ENCODE results near the gene CCL25. TPM values are rescaled to one million over a fixed set of nuclear protein-coding genes. Genes with fewer than 3 reads are reported as not detected.
A peak's percentile ranks its signal among the peaks of the same experiment; 100 is the strongest.
"Not testable (repeated sequence)": the region's sequence is repeated elsewhere in the genome, so short reads cannot be mapped to it uniquely, and the experiment has no call there.

Gene CCL25
- total and polyA plus RNA-seq, 4 donors, result 25.2 TPM; not detected in 3

DNA sequence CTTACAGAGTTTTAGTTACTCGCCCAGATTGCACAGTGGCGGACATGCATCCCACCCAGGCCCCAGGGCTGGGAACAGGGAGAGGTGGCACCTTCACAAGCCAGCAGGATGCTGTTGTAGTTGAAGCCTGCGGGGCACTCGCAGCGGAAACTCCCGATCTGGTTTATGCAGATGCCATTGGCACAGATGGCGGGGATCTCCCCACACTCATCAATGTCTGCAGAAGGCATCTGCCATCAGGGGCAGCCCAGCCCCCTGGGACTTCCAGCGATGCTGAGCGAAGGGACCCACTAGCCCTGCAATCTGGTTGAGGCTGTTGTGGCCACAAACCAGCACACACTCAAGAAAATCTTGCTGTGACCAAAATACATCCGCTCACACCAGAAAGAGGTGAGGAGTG is 44.6 kb downstream of the CCL25 start:
- ATAC-seq (ENCODE audit: low FRiP score) (no peak), DNase-seq (no peak)
- H3K9me3 ChIP-seq (ENCODE audit: control insufficient read depth, low read length), result peaks cover 22% of the 10 kb centered on the region
- H3K4me1 ChIP-seq (ENCODE audit: control insufficient read depth in 1 of 2, insufficient read depth in 2 of 2, low read length in 2 of 2), result no peaks in the 10 kb centered on the region
- H3K27ac ChIP-seq (ENCODE audit: low read depth in 1 of 2, low read length in 2 of 2), result no peak overlapping the region
- H3K4me3 ChIP-seq (ENCODE audit: low read length in 2 of 2), result no peak overlapping the region
- 90% methylated on average over 10 of the region's 10 CpGs for WGBS, 2 donors
- no peaks in the 10 kb centered on the region for H3K36me3 ChIP-seq (ENCODE audit: control insufficient read depth in 1 of 2, insufficient read depth in 2 of 2, low read length in 1 of 2)
- intact Hi-C loops (cut with DNase I), result no loop called here
- H3K27me3 ChIP-seq (ENCODE audit: control insufficient read depth in 1 of 2, insufficient read depth in 2 of 2, low read length in 1 of 2), result no peaks in the 10 kb centered on the region

DNA sequence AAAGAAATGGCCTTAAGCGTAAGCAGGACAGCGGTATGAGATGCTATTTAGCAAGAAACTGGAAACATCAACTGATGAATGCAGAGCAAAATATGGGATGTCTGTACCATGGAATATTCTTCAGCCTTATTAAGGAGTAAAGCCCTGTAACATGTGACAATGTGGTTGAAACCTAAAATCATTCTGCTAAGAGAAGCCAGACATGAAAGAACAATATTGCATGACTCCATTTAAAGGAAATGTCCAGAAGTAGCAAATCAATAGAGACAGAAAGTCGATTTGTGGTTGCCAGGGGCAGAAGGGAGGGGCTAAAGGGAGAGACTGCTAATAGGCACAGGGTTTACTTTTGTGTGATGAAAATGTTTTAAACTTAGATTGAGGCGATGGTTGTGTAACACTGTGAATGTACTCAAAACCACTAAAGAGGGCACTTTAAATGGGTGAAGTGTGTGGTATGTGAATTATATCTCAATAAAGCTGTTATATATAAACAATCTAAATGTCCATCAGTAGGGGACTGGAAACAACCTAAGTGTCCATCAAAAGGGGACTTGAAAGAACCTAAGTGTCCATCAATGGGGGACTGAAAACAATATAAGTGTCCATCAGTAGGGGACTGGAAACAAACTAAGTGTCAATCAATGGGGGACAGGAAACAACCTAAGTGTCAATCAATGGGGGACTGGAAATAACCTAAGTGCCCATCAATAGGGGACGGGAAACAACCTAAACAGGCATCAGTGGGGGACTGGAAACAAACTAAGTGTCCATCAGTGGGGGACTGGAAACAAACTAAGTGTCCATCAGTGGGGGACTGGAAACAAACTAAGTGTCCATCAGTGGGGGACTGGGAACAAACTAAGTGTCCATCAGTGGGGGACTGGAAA is 45.4 kb downstream of the CCL25 start:
- H3K9me3 ChIP-seq (ENCODE audit: control insufficient read depth, low read length), result peaks cover 22% of the 10 kb centered on the region
- DNase-seq (no peak), ATAC-seq (ENCODE audit: low FRiP score) (no peak)
- H3K4me1 ChIP-seq (ENCODE audit: control insufficient read depth in 1 of 2, insufficient read depth in 2 of 2, low read length in 2 of 2), result no peaks in the 10 kb centered on the region
- no peak overlapping the region for H3K4me3 ChIP-seq (ENCODE audit: low read length in 2 of 2)
- no peak overlapping the region for H3K27ac ChIP-seq (ENCODE audit: low read depth in 1 of 2, low read length in 2 of 2)
- 77 to 85% methylated on average over 5 of the region's 5 CpGs for WGBS, 2 donors
- intact Hi-C loops (cut with DNase I), result no loop called here
- no peaks in the 10 kb centered on the region for H3K36me3 ChIP-seq (ENCODE audit: control insufficient read depth in 1 of 2, insufficient read depth in 2 of 2, low read length in 1 of 2)
- no peaks in the 10 kb centered on the region for H3K27me3 ChIP-seq (ENCODE audit: control insufficient read depth in 1 of 2, insufficient read depth in 2 of 2, low read length in 1 of 2)

DNA sequence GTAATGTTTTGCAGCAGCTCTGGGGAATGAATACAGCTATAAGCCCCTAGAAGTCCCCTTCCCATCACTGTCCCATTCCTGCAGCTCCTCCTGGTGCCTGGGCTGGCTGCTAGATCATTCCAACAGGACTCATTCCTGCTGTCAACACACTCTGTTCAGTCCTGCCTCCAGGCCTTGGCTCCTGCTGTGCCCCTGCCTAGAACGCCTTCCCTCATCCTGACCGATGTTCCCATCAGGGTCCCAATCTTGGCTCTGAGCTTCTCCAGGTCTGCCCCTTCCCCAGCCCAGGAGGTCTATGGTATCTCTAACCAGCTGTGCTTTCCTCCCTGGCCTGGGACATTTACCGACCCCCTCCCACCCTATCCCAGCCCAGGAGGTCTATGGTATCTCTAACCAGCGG is 48.8 kb downstream of the CCL25 start:
- Histone ChIP-seq H3K9me3 (ENCODE audit: control insufficient read depth, low read length) (peaks cover 6% of the 10 kb centered on the region), H3K4me1 (ENCODE audit: control insufficient read depth in 1 of 2, insufficient read depth in 2 of 2, low read length in 2 of 2) (no peaks in the 10 kb centered on the region), H3K36me3 (ENCODE audit: control insufficient read depth in 1 of 2, insufficient read depth in 2 of 2, low read length in 1 of 2) (no peaks in the 10 kb centered on the region), H3K4me3 (ENCODE audit: low read length in 2 of 2) (no peak overlapping the region), H3K27ac (ENCODE audit: low read depth in 1 of 2, low read length in 2 of 2) (no peak overlapping the region), H3K27me3 (ENCODE audit: control insufficient read depth in 1 of 2, insufficient read depth in 2 of 2, low read length in 1 of 2) (no peaks in the 10 kb centered on the region)
- DNase-seq, result no peak
- no peak for ATAC-seq (ENCODE audit: low FRiP score)
- intact Hi-C loops (cut with DNase I), result no loop called here
- WGBS, 2 donors, result 86 to 90% methylated on average over 4 of the region's 4 CpGs

DNA sequence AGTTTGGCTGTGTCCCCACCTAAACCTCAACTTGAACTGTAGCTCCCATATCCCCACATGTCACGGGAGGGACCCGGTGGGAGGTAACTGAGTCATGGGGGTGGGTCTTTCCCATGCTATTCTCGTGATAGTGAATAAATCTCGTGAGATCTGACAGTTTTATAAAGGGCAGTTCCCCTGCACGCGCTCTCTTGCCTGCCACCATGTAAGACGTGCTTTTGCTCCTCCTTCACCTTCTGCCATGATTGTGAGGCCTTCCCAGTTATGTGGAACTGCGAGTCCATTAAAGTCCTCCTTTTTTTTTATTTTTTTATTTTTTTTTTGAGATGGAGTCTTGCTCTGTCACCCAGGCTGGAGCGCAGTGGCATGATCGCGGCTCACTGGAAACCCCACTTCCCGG is 49.4 kb downstream of the CCL25 start:
- WGBS, 2 donors, result 82 to 85% methylated on average over 12 of the region's 12 CpGs
- H3K4me3 ChIP-seq (ENCODE audit: low read length in 2 of 2); H3K4me1 ChIP-seq (ENCODE audit: control insufficient read depth in 1 of 2, insufficient read depth in 2 of 2, low read length in 2 of 2); H3K27me3 ChIP-seq (ENCODE audit: control insufficient read depth in 1 of 2, insufficient read depth in 2 of 2, low read length in 1 of 2); H3K36me3 ChIP-seq (ENCODE audit: control insufficient read depth in 1 of 2, insufficient read depth in 2 of 2, low read length in 1 of 2); intact Hi-C loops (cut with DNase I); ATAC-seq (ENCODE audit: low FRiP score); H3K9me3 ChIP-seq (ENCODE audit: control insufficient read depth, low read length); DNase-seq; H3K27ac ChIP-seq (ENCODE audit: low read depth in 1 of 2, low read length in 2 of 2): not testable (repeated sequence)

DNA sequence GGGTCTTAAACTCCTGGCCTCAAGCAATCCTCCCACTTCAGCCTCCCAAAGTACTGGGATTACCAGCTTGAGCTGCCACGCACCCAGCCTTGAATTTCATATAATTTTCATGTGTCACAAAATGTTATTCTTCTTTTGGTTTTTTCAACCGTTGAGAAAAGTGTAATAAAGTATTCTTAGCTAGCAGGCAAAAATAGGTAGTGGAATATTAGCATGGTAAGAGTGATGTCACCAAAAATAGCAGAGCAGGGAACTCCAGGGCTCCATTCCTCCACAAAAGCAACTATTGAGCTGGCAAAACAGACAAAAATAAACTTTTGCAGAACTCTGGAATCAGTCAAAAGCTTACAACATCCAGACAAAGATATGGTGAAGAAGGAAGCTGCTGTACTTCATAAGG is 52.9 kb downstream of the CCL25 start:
- Histone ChIP-seq H3K9me3 (ENCODE audit: control insufficient read depth, low read length) (no peaks in the 10 kb centered on the region), H3K27me3 (ENCODE audit: control insufficient read depth in 1 of 2, insufficient read depth in 2 of 2, low read length in 1 of 2) (no peaks in the 10 kb centered on the region), H3K36me3 (ENCODE audit: control insufficient read depth in 1 of 2, insufficient read depth in 2 of 2, low read length in 1 of 2) (no peaks in the 10 kb centered on the region), H3K27ac (ENCODE audit: low read depth in 1 of 2, low read length in 2 of 2) (no peak overlapping the region), H3K4me3 (ENCODE audit: low read length in 2 of 2) (no peak overlapping the region), H3K4me1 (ENCODE audit: control insufficient read depth in 1 of 2, insufficient read depth in 2 of 2, low read length in 2 of 2) (no peaks in the 10 kb centered on the region)
- ATAC-seq (ENCODE audit: low FRiP score) (no peak), DNase-seq (no peak)
- intact Hi-C loops (cut with DNase I), result no loop called here
- 6 to 8% methylated on average over 2 of the region's 2 CpGs for WGBS, 2 donors

DNA sequence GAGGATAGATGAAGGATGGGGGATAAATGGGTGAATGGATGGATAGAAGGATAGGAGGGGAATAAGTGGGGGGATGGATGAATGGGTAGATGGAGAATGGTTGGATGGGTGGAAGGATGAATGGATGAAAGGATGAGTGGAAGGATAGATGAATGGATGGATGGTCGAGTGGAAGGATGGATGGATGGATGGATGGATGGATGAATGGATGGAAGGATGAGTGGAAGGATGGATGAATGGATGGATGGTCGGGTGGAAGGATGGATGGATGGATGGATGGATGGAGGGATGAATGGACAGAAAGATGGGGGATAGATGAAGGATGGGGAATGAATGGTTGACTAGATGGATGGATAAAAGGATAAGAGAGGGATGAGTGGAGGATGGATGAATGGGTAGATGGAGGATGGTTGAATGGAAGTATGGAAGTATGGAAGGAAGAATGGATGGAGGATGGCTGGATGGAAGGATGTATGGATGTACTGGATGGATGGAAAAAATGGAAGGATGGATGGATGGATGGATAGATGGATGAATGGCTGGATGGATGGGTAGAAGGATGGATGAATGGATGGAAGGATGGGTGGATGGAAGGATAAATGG is 54.8 kb downstream of the CCL25 start:
- Histone ChIP-seq H3K36me3 (ENCODE audit: control insufficient read depth in 1 of 2, insufficient read depth in 2 of 2, low read length in 1 of 2) (no peaks in the 10 kb centered on the region), H3K4me3 (ENCODE audit: low read length in 2 of 2) (no peak overlapping the region), H3K9me3 (ENCODE audit: control insufficient read depth, low read length) (no peaks in the 10 kb centered on the region), H3K27me3 (ENCODE audit: control insufficient read depth in 1 of 2, insufficient read depth in 2 of 2, low read length in 1 of 2) (no peaks in the 10 kb centered on the region), H3K4me1 (ENCODE audit: control insufficient read depth in 1 of 2, insufficient read depth in 2 of 2, low read length in 2 of 2) (no peaks in the 10 kb centered on the region), H3K27ac (ENCODE audit: low read depth in 1 of 2, low read length in 2 of 2) (no peak overlapping the region)
- WGBS, 2 donors, result 87 to 88% methylated on average over 2 of the region's 2 CpGs
- ATAC-seq (ENCODE audit: low FRiP score) (no peak), DNase-seq (no peak)
- intact Hi-C loops (cut with DNase I), result no loop called here

DNA sequence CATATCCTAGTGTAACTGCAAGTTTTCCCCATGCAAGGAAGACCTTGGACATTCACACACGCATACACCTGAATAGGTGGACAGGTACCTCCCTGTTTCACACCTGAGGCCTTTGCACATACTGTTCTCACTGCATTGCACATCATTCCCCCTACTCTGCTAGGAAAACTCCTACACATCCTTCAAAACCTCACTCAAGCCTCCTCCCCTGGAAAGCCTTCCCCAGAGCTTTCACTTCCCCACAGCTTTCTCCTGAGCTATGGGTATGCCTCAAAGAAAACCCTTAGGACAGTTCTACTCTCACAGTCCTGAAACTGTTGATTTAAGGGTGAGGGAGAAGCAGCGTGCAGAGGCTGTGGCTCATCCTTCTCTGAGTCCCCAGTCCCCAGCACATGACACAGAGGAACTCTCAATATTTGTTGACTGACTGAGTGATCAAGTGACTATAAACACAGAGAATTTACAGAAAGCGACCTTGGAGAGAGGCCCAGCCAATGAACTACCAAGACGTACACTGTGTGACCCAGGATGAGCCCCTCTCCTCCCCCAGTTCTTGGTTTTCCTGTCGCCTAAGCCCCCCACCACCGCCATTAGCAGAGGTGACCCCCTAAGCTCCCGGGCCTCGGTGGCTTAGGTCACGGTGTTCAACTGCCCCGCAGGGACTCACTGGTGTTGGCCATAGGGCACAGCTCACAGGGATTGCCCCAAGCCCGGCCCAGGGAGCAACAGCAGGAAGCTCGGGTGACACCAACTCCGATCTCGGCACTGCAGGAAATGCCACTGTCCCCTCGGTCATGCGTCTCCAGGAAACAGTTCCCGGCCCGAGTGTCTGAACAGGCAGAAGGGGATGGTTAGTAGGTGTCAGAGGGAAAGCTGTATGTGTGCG is 56.2 kb downstream of the CCL25 start:
- whole genome bisulfite sequencing, 2 donors, result 82 to 87% methylated on average over 19 of the region's 19 CpGs
- DNase-seq (peak in 1 of 2 donors; percentile 56), ATAC-seq (ENCODE audit: low FRiP score) (no peak)
- no peaks in the 10 kb centered on the region for H3K36me3 ChIP-seq (ENCODE audit: control insufficient read depth in 1 of 2, insufficient read depth in 2 of 2, low read length in 1 of 2)
- no peaks in the 10 kb centered on the region for H3K4me1 ChIP-seq (ENCODE audit: control insufficient read depth in 1 of 2, insufficient read depth in 2 of 2, low read length in 2 of 2)
- H3K27ac ChIP-seq (ENCODE audit: low read depth in 1 of 2, low read length in 2 of 2), result no peak overlapping the region
- H3K4me3 ChIP-seq (ENCODE audit: low read length in 2 of 2), result no peak overlapping the region
- no peaks in the 10 kb centered on the region for H3K9me3 ChIP-seq (ENCODE audit: control insufficient read depth, low read length)
- intact Hi-C loops (cut with DNase I), result no loop called here
- H3K27me3 ChIP-seq (ENCODE audit: control insufficient read depth in 1 of 2, insufficient read depth in 2 of 2, low read length in 1 of 2), result no peaks in the 10 kb centered on the region

DNA sequence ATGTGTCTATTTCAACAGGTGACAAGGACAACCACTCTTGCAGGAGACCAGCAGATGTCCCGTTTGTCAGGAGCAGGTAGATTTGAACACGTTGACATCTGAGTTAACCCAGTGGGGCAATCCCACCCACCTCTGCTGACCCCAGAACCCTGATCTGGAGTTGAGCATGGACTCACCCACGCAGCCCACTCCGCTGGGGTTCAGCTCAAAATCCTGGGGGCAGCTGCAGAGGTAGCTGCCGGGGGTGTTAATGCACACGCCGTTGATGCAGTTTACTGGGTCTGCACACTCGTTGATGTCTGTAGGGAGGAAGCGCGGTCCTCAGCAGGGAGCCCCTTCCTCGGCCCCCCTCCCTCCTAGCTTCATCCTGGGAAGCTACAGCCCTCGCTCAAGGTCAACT is 56.9 kb downstream of the CCL25 start:
- no peak overlapping the region for H3K4me3 ChIP-seq (ENCODE audit: low read length in 2 of 2)
- no peaks in the 10 kb centered on the region for H3K27me3 ChIP-seq (ENCODE audit: control insufficient read depth in 1 of 2, insufficient read depth in 2 of 2, low read length in 1 of 2)
- H3K4me1 ChIP-seq (ENCODE audit: control insufficient read depth in 1 of 2, insufficient read depth in 2 of 2, low read length in 2 of 2), result no peaks in the 10 kb centered on the region
- 78 to 88% methylated on average over 12 of the region's 12 CpGs for WGBS, 2 donors
- peak in 1 of 2 donors; percentile 56 for DNase-seq
- H3K36me3 ChIP-seq (ENCODE audit: control insufficient read depth in 1 of 2, insufficient read depth in 2 of 2, low read length in 1 of 2), result no peaks in the 10 kb centered on the region
- H3K27ac ChIP-seq (ENCODE audit: low read depth in 1 of 2, low read length in 2 of 2), result no peak overlapping the region
- ATAC-seq (ENCODE audit: low FRiP score), result no peak
- H3K9me3 ChIP-seq (ENCODE audit: control insufficient read depth, low read length), result no peaks in the 10 kb centered on the region
- intact Hi-C loops (cut with DNase I), result no loop called here

Data from aorta (tissue), 5 donors.